ENCODE data around the gene YTHDC2. TPM values are rescaled to one million over a fixed set of nuclear protein-coding genes. Genes with fewer than 3 reads are reported as not detected.

YTHDC2 gene
- total RNA-seq, 2 experiments from 2014 or later, result 26.8 to 28.2 TPM

DNA sequence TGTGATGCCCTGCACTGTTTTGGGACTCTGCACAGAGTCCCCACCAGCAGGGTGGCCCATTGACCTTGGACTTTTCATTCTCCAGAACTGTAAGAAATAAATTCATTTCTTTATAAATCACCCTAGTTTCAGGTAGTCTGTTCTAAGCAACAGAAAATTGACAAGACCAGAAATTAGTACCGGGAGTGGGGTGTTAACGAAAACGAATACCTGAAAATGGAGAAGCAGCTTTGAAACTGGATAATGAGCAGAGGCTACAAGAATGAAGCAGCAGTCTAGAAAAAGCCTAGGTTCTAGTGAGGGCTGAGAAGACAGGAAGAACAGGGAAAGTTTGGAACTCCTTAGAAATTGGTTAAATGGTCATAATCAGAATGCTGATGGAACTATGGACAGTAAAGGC is 23.2 kb upstream of the YTHDC2 start:
- peaks cover 14% of the 10 kb centered on the region for H3K4me1 Mint-ChIP-seq (ENCODE audit: low read depth)
- no peak for TF ChIP-seq CTCF (IDR thresholded peaks at IDR 0.05)
- no peak overlapping the region for H3K4me3 Mint-ChIP-seq
- ATAC-seq (no peak), DNase-seq (no peak)
- CTCF ChIA-PET, result interaction anchor here (0.6 kb wide), 1 partner anchor 130 kb away, joined by 3 read pairs; no protein-coding TSS in a partner anchor
- intact Hi-C loops (cut with micrococcal nuclease), result no loop called here
- H3K36me3 Mint-ChIP-seq (ENCODE audit: low read depth), result peaks cover 10% of the 10 kb centered on the region
- H3K27me3 Mint-ChIP-seq, result peaks cover 53% of the 10 kb centered on the region
- H3K27ac Mint-ChIP-seq, result no peak overlapping the region
- POLR2A ChIA-PET, result no interaction called here
- peaks cover 9% of the 10 kb centered on the region for H3K9me3 Mint-ChIP-seq

- Mint-ChIP-seq H3K27me3 (peaks cover 49% of the 10 kb centered on the region), H3K4me3 (no peak overlapping the region), H3K4me1 (ENCODE audit: low read depth) (peaks cover 14% of the 10 kb centered on the region), H3K36me3 (ENCODE audit: low read depth) (peaks cover 10% of the 10 kb centered on the region), H3K9me3 (peaks cover 9% of the 10 kb centered on the region), H3K27ac (no peak overlapping the region)
- TF ChIP-seq CTCF (IDR thresholded peaks at IDR 0.05), result no peak
- ATAC-seq (no peak), DNase-seq (no peak)
- CTCF ChIA-PET, result no interaction called here
- POLR2A ChIA-PET, result no interaction called here
- intact Hi-C loops (cut with micrococcal nuclease), result no loop called here
Observed at GRCh38 chr5:113491022-113491421, 22.5 kb upstream of the YTHDC2 start.

DNA sequence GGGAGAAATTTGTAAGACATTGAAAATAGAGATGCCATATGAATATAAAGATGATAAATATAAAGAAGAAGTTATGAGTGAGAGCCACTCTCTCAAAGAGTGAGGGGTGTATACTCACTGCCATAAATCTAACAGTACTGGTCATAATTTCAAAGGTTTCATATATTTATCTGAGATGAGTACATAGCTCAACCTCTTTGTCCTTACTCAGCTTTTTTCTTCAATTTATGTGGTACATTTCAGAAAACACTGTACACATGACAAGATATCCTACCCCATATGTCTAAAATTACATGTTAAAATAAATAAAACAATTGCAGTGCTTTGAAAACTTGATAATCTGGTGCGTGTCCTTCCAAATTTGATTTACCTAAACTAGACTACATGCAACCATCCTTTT is 20.0 kb upstream of the YTHDC2 start:
- DNase-seq, result no peak
- ChIA-PET CTCF (no interaction called here), POLR2A (no interaction called here)
- no peak for ATAC-seq
- no peak overlapping the region for H3K27ac Mint-ChIP-seq
- peaks cover 9% of the 10 kb centered on the region for H3K9me3 Mint-ChIP-seq
- intact Hi-C loops (cut with micrococcal nuclease), result no loop called here
- peaks cover 40% of the 10 kb centered on the region for H3K27me3 Mint-ChIP-seq
- no peak for TF ChIP-seq CTCF (IDR thresholded peaks at IDR 0.05)
- no peak overlapping the region for H3K4me3 Mint-ChIP-seq
- H3K4me1 Mint-ChIP-seq (ENCODE audit: low read depth), result peaks cover 7% of the 10 kb centered on the region
- peaks cover 10% of the 10 kb centered on the region for H3K36me3 Mint-ChIP-seq (ENCODE audit: low read depth)

DNA sequence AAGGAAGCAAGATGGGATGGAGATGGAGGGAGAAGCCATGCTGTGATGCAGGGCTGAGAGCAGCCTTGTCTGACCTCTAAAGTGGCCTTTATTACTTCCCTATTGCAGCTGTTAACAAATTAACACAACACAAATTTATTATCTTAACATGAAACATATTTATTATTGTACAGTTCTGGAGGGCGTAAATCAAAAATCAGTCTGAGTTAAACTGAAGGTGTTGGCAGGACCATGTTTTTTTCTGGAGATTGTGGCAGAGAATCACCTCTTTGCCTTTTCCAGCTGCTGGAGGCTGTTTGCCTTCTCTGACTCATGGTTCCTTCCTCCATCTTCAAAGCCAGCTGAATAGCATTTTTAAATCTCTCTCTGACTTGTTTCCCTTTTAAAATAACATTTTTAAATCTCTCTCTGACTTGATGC is 18.1 kb upstream of the YTHDC2 start:
- H3K4me1 Mint-ChIP-seq (ENCODE audit: low read depth), result no peaks in the 10 kb centered on the region
- intact Hi-C loops (cut with micrococcal nuclease), result no loop called here
- ChIA-PET POLR2A (interaction anchor here (0.7 kb wide), 1 partner anchor 1738 kb away, joined by 3 read pairs; no protein-coding TSS in a partner anchor), CTCF (no interaction called here)
- peaks cover 5% of the 10 kb centered on the region for H3K36me3 Mint-ChIP-seq (ENCODE audit: low read depth)
- H3K27me3 Mint-ChIP-seq, result peaks cover 37% of the 10 kb centered on the region
- DNase-seq (no peak), ATAC-seq (no peak)
- H3K9me3 Mint-ChIP-seq, result peaks cover 7% of the 10 kb centered on the region
- no peak overlapping the region for H3K27ac Mint-ChIP-seq
- TF ChIP-seq CTCF (IDR thresholded peaks at IDR 0.05), result no peak
- no peak overlapping the region for H3K4me3 Mint-ChIP-seq

- no peaks in the 10 kb centered on the region for H3K36me3 Mint-ChIP-seq (ENCODE audit: low read depth)
- no peaks in the 10 kb centered on the region for H3K9me3 Mint-ChIP-seq
- H3K27ac Mint-ChIP-seq, result no peak overlapping the region
- ChIA-PET CTCF (interaction anchor here (1.6 kb wide), 1 partner anchor 11 kb away, joined by 4 read pairs; the partner anchor contains the start of gene YTHDC2), POLR2A (no interaction called here)
- TF ChIP-seq CTCF (IDR thresholded peaks at IDR 0.05), result no peak
- intact Hi-C loops (cut with micrococcal nuclease), result no loop called here
- peaks cover 43% of the 10 kb centered on the region for H3K27me3 Mint-ChIP-seq
- H3K4me3 Mint-ChIP-seq, result no peak overlapping the region
- ATAC-seq (no peak), DNase-seq (no peak)
- no peaks in the 10 kb centered on the region for H3K4me1 Mint-ChIP-seq (ENCODE audit: low read depth)
Observed at GRCh38 chr5:113502073-113502472, 11.4 kb upstream of the YTHDC2 start.

Data from activated CD8-positive, alpha-beta T cell treated with anti-CD3 and anti-CD28 coated beads for 36 hours (primary cell).